Vagina (tissue), 2 donors: ENCODE measurements around the gene TLR1. TPM values are rescaled to one million over a fixed set of nuclear protein-coding genes. Genes with fewer than 3 reads are reported as not detected.

Source experiments
- DNase-seq, 2 donors: peaks; one replicate each; pipeline ENCODE4 v3.0.0-alpha.2; 2017; ENCODE audit errors: extremely low spot score in 2 of 2
- H3K27ac ChIP-seq: fragments of 200-600 bp; sonication (generic); one replicate; pipeline ENCODE4 v1.5.1; 2019
- H3K27me3 ChIP-seq: fragments of 200-600 bp; sonication (generic); one replicate; pipeline ENCODE4 v1.5.1; 2019
- H3K36me3 ChIP-seq, 2 donors: fragments of 200-600 bp; sonication (generic); one replicate each; pipeline ENCODE4 v1.5.1; 2017 to 2019
- H3K4me1 ChIP-seq: fragments of 200-600 bp; sonication (generic); one replicate; pipeline ENCODE4 v1.5.1; 2019
- H3K4me3 ChIP-seq, 2 donors: fragments of 200-600 bp; sonication (generic); 1 replicate in 1 of 2; 2 replicates in 1 of 2; pipeline ENCODE4 v1.5.1; 2016 to 2019
- H3K9me3 ChIP-seq: fragments of 200-600 bp; sonication (generic); one replicate; pipeline ENCODE4 v1.5.1; 2019
- CTCF ChIP-seq, 3 experiments: fragments of 450-650 bp in 2 of 3; fragments of 200-600 bp in 1 of 3; sonication (generic) in 1 of 3; IDR thresholded peaks; one replicate each; pipeline ENCODE4 v1.5.1; 2017 to 2019; ENCODE audit warnings: antibody characterized with exemption in 3 of 3, mild to moderate bottlenecking in 2 of 3, moderate library complexity in 2 of 3
- POLR2A ChIP-seq, 2 donors: fragments of 450-650 bp; IDR thresholded peaks; one replicate each; pipeline ENCODE4 v1.6.1; 2017; ENCODE audit warnings: antibody characterized with exemption in 2 of 2, mild to moderate bottlenecking in 2 of 2, moderate library complexity in 2 of 2
- POLR2AphosphoS5 ChIP-seq, 2 donors: sonication (generic); formaldehyde crosslinking; IDR thresholded peaks; one replicate each; pipeline ENCODE4 v1.9.0; 2017; ENCODE audit warnings: antibody characterized with exemption in 2 of 2, mild to moderate bottlenecking in 2 of 2, low read depth in 1 of 2; ENCODE audit not compliant: insufficient read depth in 1 of 2
- intact Hi-C: fragments of 100-400 bp; cut with DNase I; formaldehyde crosslinking; loops from one replicate; pipeline ENCODE4 v1.15.1; 2023
- total RNA-seq: library from RNA; depleted of rRNA; stranded (reverse); fragments of >200 nt; gene quantifications from one replicate; pipeline ENCODE4 v1.2.3, GENCODE V29; 2016

The TLR1 gene
- total RNA-seq, 1 donor from 2014 or later, result 10.3 TPM

GRCh38 chr4:38805530-38806145 lies 1.0 kb upstream of the TLR1 start:
- intact Hi-C loops, result no loop called here
- DNase-seq, result no peak
- Histone ChIP-seq H3K4me3 (peak overlapping the region; percentile 29 to 32), H3K9me3 (no peaks in the 10 kb centered on the region), H3K27ac (peak overlapping the region; percentile 76), H3K36me3 (no peaks in the 10 kb centered on the region), H3K4me1 (peaks cover 19% of the 10 kb centered on the region), H3K27me3 (no peaks in the 10 kb centered on the region)
- TF ChIP-seq POLR2AphosphoS5 (IDR thresholded peaks at IDR 0.05; ENCODE audit: insufficient read depth in 1 of 2, low read depth in 1 of 2) (no peak), CTCF (IDR thresholded peaks at IDR 0.05) (no peak), POLR2A (IDR thresholded peaks at IDR 0.05) (no peak)

- Histone ChIP-seq H3K36me3 (no peaks in the 10 kb centered on the region), H3K27ac (peak overlapping the region; percentile 76), H3K9me3 (no peaks in the 10 kb centered on the region), H3K4me1 (peaks cover 19% of the 10 kb centered on the region), H3K4me3 (peak overlapping the region; percentile 29 to 32), H3K27me3 (no peaks in the 10 kb centered on the region)
- intact Hi-C loops, result no loop called here
- peak in 1 of 2 donors; percentile 7 for TF ChIP-seq POLR2AphosphoS5 (IDR thresholded peaks at IDR 0.05; ENCODE audit: insufficient read depth in 1 of 2, low read depth in 1 of 2)
- no peak for TF ChIP-seq POLR2A (IDR thresholded peaks at IDR 0.05)
- TF ChIP-seq CTCF (IDR thresholded peaks at IDR 0.05), result no peak
- no peak for DNase-seq
Observed at GRCh38 chr4:38803833-38804653, 548 bp downstream of the TLR1 start.

GRCh38 chr4:38802561-38803355 lies 1.8 kb downstream of the TLR1 start:
- Histone ChIP-seq H3K9me3 (no peaks in the 10 kb centered on the region), H3K4me1 (peaks cover 19% of the 10 kb centered on the region), H3K36me3 (peaks cover 0 to 5% of the 10 kb centered on the region in 2 donors), H3K4me3 (no peak overlapping the region), H3K27me3 (no peaks in the 10 kb centered on the region), H3K27ac (no peak overlapping the region)
- intact Hi-C loops, result no loop called here
- TF ChIP-seq CTCF (IDR thresholded peaks at IDR 0.05) (no peak), POLR2AphosphoS5 (IDR thresholded peaks at IDR 0.05; ENCODE audit: insufficient read depth in 1 of 2, low read depth in 1 of 2) (no peak), POLR2A (IDR thresholded peaks at IDR 0.05) (no peak)
- DNase-seq, result no peak

- Histone ChIP-seq H3K9me3 (no peaks in the 10 kb centered on the region), H3K27me3 (no peaks in the 10 kb centered on the region), H3K4me1 (peaks cover 19% of the 10 kb centered on the region), H3K4me3 (no peak overlapping the region), H3K36me3 (peaks cover 0 to 5% of the 10 kb centered on the region in 2 donors), H3K27ac (no peak overlapping the region)
- no peak for TF ChIP-seq POLR2AphosphoS5 (IDR thresholded peaks at IDR 0.05; ENCODE audit: insufficient read depth in 1 of 2, low read depth in 1 of 2)
- no peak for TF ChIP-seq POLR2A (IDR thresholded peaks at IDR 0.05)
- TF ChIP-seq CTCF (IDR thresholded peaks at IDR 0.05), result no peak
- intact Hi-C loops, result no loop called here
- DNase-seq, result no peak
Observed at GRCh38 chr4:38800961-38801450, 3.6 kb downstream of the TLR1 start.
